ENCODE data around the gene CREG2.
A peak's percentile ranks its signal among the peaks of the same experiment; 100 is the strongest.
"Not testable (repeated sequence)": the region's sequence is repeated elsewhere in the genome, so short reads cannot be mapped to it uniquely, and the experiment has no call there.

Gene CREG2

DNA sequence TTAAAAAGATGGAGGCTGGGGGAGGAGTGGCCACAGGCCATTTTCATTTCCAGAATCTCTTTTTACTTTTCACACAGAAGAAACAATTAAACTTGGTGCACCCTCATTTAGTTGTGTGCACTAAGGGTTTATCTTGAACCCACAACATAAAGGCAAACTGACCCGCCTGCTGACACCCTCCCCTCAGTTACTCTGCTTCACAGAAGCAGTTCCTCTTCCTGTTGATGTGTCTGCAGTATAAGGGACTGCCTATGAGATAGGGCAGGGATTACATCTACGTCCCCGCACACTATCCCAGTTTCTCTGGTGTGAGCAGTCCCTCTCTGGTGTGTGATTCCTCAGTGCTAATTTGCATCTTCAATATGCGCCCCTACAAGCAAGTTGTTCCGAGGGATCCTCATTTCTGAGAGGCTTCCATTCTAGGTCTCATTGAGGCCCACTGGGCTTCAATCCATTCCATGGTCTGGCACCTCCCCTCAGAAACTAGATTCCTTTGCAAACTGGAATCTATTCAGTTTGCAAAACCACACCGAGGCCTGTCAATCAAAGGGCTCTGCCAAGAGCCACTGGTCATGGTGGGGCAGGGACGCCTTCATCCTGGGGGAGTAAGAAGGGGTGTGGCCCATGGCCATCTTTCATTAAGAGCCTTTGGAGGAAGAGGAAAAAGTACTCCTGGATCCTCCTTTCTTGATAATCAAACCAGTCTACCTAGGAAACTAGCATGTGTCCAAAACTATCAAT is 12.3 kb downstream of the CREG2 start:
- DNase-seq (ENCODE audit: low read depth in 3 of 3) = no peak

DNA sequence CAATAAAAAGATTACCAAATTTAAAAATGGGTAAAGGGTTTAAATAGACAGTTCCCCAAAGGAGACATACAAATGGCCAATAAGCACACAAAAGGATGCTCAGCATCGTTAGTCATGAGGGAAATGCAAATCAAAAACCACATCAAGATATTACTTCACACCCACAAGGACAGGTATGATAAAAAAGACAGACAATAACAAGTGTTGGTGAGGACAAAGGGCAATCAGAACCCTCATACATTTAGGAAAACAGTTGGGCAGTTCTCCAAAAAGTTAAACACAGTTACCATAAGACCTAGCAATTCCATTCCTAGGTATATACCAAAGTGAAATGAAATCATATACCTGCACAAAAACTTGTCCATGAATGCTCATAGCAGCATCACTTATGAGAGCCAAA is 14.5 kb downstream of the CREG2 start:
- no peak for DNase-seq (ENCODE audit: low read depth in 3 of 3)

DNA sequence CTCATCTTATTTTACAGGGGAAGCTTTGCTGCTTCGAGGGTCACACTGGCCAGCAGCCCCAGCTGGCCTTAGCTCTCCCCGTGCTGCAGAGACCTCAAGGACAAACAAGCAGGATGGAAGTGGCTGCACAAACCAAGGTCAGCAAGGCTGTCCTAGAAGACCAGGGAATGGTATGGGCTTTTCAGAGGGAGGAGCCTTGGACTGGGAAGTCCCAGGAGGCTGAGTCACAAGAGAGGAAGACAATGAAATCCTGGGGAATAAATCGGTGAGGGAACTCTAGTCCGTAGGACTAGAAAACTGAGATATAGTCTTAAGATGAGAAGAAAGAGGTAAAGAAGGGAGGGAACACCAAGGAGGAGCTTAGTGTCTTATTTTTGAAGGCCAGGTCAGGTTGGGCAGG is 15.7 kb downstream of the CREG2 start:
- DNase-seq (ENCODE audit: low read depth in 3 of 3) = no peak

DNA sequence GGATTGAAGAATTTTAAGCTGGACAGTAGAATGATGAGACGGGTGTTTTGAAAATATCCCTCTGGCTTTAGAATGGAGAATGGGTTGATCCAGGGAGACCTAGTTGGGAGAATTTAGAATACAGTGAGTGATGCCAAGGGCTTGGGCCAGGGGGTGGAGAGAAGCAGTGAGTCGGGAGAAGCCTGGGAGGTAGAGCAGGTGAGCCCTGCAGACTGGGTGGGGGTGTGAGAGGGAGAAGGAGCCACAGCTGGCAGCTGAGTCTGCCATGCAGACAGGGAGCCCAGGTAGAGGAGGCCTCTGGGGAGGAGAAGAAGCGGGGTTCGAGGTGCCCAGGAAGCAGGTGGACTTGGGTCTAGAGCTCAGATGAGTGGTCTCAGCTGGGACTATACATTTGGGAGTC is 18.2 kb downstream of the CREG2 start:
- DNase-seq (ENCODE audit: low read depth in 3 of 3) = no peak

DNA sequence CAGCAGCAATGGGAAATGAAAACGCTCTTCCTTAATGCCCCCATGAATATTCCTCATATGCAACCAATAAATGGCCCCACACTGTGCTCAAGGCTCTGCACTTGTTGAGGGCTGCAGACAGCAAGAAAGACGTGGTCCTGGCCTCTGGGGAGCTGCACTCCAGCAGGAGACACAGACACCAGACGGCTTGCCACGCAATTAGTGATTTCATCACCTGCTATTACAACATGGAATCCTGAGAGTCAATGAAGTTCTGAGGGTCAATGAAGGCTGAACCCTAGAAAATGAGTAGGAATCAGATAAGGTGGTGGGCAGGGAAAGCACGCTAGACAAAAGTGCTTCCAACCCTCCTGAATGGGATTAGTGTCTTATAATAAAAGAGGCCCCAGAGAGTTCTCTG is 18.9 kb downstream of the CREG2 start:
- DNase-seq (ENCODE audit: low read depth in 3 of 3) = no peak

DNA sequence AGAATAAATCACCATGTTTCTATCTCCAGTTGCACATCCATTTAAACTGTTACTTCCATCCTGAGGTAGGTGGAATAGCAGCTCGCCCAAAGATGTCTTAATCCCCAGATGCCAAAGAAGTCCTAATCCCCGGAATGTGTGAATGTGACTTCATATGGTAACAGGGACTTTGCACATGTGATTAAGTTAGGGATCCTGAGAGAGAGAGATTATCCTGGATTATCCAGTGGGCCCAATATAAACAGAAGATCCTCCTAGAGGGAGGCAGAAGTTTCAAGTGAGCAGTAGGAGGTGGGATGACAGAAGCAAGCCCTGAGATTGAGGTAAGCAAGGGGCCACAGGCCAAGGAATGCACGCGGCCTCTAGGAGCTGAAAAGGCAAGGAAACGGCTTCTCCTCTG is 19.8 kb downstream of the CREG2 start:
- no peak for DNase-seq (ENCODE audit: low read depth in 3 of 3)

DNA sequence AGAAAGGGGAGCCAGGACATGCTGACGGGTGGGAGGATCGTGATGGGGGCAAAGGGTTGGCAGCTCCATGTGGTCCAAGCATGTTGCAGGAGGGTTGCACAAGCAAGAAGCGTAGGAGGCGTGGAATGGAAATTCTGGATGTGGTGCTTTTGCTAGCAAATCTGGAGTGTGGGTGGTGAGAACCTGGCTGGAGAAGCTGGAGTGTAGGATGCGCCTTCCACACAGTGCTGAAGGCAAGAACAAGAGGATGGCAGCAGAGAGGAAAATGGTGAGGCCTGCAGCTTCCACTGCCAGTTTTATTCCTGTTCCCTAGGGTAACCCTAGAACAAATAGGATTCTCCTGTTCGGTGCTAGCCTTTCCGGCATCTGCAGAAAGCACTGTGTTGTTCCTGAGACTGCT is 22.4 kb downstream of the CREG2 start:
- DNase-seq (ENCODE audit: low read depth in 3 of 3) = no peak

DNA sequence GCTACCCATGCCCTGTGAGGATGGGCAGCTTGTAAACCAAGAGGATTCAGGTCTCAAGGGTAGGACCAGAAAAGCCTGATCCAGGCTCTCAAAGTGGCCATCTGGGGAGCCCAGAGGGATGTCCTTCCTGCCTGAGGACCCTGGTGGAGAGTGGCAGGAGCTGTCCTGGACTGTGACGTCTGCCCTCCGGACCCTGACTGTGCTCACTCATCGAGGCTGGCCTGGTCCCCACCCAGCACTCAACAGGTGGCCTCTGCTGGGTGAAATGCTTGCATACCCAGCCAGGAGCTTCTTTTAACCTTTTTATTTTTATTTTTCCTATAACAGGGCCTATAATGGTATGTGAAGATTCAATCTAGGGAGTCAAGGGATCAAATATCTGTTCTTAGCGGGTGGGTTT is 24.5 kb downstream of the CREG2 start:
- DNase-seq (ENCODE audit: low read depth in 3 of 3) = no peak

DNA sequence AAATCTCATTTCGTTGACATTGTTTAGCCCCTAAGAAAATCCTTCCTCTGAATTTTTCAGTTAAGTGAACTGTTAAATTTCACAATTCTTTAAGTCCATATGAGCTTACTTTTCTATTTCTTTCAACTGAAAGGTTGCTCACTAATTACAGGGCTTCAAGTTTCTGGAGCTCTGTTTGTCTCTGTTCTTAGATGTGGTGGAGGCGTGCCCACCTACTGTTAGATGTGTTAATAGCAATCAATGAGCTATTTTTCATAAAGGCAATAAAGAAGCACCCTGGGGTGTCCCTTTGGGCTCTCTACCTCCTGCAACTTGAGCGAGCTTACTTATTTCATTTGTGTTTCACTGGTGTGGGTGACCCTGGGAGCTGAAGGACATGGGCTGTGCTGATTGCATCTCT is 25.0 kb downstream of the CREG2 start:
- DNase-seq (ENCODE audit: low read depth in 3 of 3) = no peak

DNA sequence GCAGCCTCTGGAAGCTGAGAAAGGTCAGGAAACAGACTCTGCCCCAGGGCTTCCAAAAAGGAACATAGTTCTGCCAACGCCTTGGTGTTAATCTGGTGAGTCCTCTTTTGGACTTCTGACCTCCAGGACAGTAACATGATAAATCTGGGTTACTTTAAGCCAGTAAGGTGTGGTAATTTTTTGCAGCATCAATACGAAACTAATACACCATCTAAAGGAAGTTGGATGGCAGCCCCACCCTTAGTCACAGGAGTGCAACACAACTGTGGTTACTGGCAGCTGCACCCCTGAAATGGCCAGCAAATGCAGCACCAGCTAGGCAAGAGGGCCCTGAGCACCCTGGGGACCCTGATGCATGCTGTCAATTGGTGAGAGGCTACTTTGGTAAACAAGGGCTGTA is 25.8 kb downstream of the CREG2 start:
- peak in 1 of 3 donors; percentile 6 for DNase-seq (ENCODE audit: low read depth in 3 of 3)

DNA sequence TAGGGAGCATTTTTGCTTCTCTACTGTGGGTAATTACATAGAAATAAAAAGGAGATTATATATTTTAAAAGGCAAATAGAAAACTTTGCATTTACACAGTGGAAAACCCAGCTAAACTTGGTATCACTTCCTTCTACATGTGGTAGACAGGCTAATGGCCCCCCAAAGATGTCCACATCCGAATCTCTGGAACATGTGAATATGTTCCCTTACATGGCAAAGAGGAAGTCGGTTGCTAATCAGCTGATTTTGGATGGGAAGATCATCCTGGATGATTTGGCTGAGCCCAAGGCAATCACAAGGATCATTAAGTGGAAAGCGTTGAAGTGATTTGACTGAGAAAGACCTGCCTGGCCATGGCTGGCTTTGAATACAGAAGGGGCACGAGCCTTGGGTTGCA is 26.2 kb downstream of the CREG2 start:
- DNase-seq (ENCODE audit: low read depth in 3 of 3) = no peak

DNA sequence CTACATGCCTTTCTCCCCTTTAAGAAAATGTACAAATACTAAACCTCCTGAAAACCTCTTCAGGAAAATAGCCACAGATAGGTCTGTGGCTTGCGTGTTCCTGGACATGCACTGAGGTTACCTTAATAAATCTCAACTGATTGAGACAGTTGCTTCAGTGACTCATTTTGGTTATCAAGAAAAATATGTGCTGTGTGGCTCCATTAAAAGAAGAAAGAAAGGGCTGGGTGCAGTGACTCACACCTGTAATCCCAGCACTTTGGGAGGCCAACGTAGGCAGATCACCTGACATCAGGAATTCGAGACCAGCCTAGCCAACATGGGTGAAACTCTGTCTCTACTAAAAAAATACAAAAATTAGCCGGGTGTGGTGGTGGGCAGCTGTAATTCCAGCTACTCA is 27.1 kb downstream of the CREG2 start:
- DNase-seq (ENCODE audit: low read depth in 3 of 3) = no peak

DNA sequence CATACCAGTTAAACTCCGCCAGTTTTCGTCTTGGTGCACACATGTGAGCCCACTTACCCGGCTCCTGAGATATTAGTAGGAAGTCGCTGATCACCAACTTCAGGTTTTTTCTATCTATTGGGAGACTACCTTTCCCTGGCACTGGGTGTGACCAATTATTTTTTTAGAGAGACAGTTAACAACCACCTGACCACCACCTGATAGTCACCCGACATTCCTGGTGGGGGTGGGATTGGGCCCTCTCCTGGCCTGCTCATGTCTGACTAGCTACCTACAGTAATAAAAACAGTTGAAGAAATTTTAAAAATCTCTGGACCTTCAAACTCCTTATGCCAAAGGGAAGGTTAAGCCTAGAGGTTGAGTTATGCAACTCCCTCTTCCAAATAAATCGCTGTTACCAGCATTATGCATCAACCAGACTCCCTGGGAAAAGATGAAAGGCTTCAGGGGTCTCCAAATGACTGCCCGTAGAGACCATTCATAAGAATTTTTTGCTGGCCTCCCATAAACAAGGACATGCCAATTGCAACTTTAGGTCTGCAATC is 27.8 kb downstream of the CREG2 start:
- DNase-seq (ENCODE audit: low read depth in 3 of 3) = no peak

DNA sequence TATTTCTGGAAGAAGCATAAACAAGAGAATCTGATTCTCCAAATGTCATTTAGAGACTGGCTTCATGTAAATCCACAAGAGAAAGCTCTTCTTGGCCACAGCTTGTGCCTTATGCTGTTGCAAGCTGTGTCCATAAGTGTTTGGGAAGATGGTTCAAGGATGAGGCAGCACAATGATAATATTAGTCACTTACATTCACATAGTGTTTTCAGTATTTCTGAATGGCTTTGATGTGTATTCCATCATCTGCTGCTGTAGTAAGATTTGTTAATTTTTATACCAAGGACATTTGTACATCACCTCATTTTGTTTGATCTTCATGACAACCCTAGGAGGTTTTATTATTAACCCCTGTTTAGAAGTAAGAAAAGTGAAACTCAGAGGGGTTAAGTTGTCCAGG is 29.9 kb downstream of the CREG2 start:
- DNase-seq (ENCODE audit: low read depth in 3 of 3) = no peak

DNA sequence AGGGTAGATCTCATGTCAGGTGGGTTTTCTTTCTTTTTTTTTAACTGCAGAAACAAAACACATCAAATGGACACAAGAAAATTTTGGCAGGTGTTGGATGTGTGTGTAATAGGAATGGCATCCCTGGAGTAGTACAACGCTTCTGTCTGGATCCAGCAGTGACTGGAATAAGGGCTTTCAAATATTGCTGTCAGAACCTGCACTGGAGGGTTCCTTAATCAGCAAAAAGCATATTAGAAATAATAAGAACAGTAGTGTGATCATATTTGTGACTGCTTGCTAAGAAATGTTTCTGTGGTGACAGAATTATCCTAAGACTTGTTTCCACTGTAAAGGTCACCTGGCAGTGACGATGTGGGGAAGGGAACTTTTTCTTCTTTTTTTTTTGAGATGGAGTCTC is 30.8 kb downstream of the CREG2 start:
- no peak for DNase-seq (ENCODE audit: low read depth in 3 of 3)

DNA sequence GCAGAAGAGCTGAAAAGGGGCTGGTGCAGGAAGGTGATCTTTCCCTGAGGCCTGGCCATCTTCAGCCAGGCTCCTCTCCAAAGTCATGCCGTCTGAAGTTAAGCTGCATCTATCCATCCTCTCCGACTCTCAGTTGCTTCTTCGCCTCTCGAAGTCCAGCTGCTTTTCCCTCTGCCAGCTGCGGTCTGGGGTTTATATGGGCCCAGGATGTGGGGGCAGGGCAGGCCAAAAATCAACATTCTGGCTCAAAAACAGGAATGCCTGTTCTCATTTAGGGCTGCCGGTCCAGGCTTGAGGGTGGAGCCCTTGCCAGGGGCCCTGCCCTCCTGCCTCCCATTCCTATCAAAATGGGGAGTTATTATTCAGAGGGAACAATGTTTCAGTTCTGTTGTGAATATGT is 31.2 kb downstream of the CREG2 start:
- no peak for DNase-seq (ENCODE audit: low read depth in 3 of 3)

DNA sequence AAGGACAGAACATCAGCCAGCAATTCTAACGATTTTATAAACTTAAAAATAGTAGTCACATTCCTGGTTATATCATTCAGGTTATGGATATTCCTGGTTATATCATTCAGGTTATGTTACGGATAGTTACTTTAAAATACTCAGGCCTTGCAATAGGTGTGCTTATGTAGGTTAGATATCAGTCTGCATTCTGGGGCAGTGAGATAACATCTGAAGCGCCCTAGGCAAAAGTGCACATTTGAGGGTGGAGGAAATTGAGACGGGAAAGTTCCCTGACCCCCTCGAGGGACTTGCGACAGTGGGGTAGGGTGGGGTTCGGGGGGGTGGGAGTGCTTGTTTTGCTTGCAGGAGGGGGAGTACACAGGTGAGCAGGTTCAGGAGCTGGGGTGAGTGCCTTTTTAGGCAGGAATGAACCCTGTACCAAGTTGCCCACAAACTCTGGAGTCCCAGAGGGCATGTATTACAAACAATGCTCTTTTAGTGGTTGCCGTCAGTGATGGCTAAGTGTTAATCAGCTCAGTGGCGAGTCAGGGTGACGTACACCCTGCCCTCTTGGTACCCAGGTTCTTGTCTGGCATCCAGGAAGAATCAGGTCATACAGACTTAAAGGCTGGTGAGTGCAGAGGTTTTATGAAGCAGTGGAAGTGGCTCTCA is 31.8 kb downstream of the CREG2 start:
- DNase-seq (ENCODE audit: low read depth in 3 of 3) = no peak

DNA sequence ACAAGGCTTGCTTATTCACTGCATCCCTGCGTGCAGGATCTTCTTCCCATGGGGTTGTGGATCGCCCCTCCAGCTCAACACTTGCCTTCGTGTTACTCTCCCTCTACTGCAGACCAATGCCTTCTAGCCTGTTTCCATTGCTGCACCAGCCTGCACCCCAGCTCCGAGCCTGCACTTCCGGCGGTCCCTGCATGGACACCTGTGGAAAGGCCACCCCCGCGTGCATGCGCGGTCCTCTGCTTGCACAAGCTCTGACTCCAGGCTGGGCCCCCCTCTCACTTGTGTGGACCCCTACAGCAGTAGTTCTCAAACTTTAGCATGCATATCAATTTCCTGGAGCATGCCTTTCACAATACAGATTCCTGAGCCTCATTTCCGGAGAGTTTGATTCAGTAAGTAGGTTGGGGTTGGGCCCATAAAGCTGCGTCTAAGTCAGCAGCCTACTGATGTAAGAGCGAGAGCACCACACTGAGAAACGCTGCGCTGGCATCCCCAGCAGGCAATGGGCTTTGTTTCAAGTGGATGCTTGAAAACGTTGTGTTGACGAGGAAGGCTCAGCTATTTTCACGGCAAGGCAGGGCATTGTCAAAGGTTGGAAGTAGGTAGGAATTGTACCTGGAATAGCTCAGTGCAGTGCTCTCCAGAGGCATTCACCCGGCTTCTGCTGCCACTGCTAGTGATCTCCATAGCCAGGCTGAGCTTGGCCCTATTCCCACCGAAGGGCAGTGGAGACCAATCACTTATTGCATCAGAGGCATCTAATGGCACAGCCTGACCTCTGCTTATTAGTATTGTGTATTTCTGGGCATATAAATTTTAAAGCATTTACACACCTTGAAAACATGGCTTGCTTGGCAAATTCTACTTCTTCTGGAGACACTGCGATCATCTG is 32.6 kb downstream of the CREG2 start:
- DNase-seq (ENCODE audit: low read depth in 3 of 3) = no peak

DNA sequence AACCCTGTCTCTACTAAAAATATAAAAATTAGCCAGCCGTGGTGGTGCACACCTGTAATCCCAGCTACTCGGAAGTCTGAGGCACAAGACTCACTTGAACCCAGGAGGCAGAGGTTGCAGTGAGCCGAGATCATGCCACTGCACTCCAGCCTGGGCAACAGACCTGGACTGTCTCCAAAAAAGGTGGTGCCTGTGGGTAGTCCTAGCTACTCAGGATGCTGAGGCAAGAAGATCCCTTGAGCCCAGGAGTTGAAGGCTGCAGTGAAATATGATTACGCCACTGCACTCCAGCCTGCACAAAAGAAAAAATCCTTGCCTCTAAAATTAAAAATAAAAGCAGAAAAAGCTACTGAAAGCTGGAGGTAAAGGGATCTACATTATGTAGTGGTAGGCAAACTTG is 34.7 kb downstream of the CREG2 start:
- DNase-seq (ENCODE audit: low read depth in 3 of 3) = not testable (repeated sequence)

DNA sequence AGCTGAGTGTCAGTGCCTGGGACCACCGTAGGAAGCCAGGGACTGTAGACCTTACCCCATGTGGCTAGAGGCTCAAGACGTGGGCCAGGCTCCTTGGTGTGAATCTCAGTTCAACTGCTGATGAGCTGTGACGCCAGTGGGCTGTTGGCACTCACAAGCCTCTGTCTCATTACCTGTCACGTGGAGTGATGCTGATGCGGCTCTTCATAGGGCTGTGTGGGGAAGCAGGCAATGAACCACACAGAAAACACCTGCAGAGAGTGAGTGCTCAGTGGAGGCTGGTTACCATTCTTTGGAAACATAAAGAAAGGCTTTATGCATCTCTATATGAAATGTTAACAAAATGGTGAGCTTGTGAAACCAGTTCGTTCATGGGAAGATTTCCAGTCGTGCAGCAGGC is 36.1 kb downstream of the CREG2 start:
- no peak for DNase-seq (ENCODE audit: low read depth in 3 of 3)

DNA sequence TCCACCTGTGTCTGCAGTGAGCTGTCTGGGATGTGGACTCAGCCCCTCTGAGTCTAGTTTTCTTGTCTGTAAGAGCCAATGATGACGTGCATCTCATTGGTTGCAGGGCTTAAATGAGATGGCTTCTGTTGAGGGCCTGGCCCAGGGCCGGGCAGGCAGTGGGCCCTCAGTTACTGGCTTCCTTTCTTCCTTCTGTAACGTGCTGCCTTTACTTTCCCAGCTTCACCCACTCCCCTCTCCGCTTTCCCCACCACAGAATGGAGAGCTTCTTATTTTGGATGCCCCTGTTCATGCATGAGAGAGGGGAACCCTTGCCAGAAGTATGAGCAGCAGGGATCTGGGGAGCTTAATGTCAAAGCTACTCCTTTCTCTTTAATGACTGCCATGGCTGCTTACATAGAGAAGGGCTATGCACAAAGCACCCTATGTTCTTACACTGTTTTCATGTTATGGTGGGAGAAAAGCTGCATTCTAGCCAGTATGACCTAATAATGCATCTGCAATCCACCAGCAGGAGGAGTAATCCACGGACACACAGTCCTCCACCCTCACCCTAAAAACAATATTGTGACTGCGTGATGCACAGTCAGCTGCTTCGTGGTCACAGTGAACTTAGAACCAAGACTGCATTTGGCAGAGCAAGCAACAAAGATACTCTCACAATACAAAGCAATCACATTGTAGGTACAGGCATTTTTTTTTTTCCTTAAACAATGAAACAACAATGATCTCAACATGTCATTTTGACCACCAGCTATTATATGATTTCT is 37.2 kb downstream of the CREG2 start:
- DNase-seq (ENCODE audit: low read depth in 3 of 3) = no peak

DNA sequence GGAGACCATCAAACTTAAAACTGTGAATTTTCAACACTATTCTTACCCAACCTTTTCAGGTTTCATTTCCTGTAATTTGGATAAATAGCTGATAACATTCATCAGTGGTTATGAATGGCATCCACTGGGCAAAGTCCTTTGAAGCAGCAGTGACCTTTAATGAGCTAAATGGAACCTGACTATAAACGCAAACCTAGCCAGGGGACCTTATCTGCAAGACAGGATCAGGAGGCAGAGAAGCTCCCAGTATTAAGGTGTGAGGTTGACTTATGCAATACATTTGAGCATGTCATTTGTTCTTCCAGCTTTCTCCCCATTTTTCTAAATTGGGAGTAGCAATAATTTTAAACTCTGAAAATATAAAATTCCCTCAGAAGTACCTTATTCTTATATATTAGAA is 38.4 kb downstream of the CREG2 start:
- DNase-seq (ENCODE audit: low read depth in 3 of 3) = no peak
